HL-60 (cell line): ENCODE data around the gene ABI3BP.
"Not testable (repeated sequence)": the region's sequence is repeated elsewhere in the genome, so short reads cannot be mapped to it uniquely, and the experiment has no call there.

Experiments
- DNase-seq, 2 experiments: peaks; one replicate each; pipeline ENCODE4 v3.0.0-alpha.2; 2010 to 2020; ENCODE audit warnings: low read depth in 1 of 2, low spot score in 1 of 2
- H3K27ac ChIP-seq: fragments of 250-450 bp; sonication (Bioruptor Pico); replicated peaks from 2 replicates; pipeline ENCODE4 v1.5.1; 2020; ENCODE audit warnings: mild to moderate bottlenecking, moderate library complexity
- H3K27me3 ChIP-seq: fragments of 250-450 bp; sonication (Bioruptor Pico); 2 replicates; pipeline ENCODE4 v1.5.1; 2021; ENCODE audit warnings: mild to moderate bottlenecking, moderate library complexity; ENCODE audit not compliant: insufficient read depth, poor library complexity, severe bottlenecking
- H3K4me3 ChIP-seq: replicated peaks from 2 replicates; pipeline ENCODE4 v1.5.1; 2011; ENCODE audit warnings: mild to moderate bottlenecking, control low read depth, low read length; ENCODE audit not compliant: insufficient read depth
- CTCF ChIP-seq: IDR thresholded peaks from one replicate; pipeline ENCODE4 v1.5.1; 2011; ENCODE audit warnings: low read length, control low read depth, inconsistent platforms; ENCODE audit not compliant: insufficient read depth
- GABPA ChIP-seq: IDR thresholded peaks from 2 replicates; pipeline ENCODE4 v1.6.1; 2012; ENCODE audit warnings: low read depth
- POLR2AphosphoS5 ChIP-seq: IDR thresholded peaks from 2 replicates; pipeline ENCODE4 v1.6.1; 2012; ENCODE audit warnings: low read depth
- REST ChIP-seq: IDR thresholded peaks from 2 replicates; pipeline ENCODE4 v1.6.1; 2012; ENCODE audit warnings: low read depth; ENCODE audit not compliant: insufficient replicate concordance
- SPI1 ChIP-seq: IDR thresholded peaks from 2 replicates; pipeline ENCODE4 v1.6.1; 2012; ENCODE audit warnings: low read depth, mild to moderate bottlenecking, borderline replicate concordance

The ABI3BP gene

GRCh38 chr3:101026244-101026643 lies 33.0 kb upstream of the ABI3BP start:
- no peak for TF ChIP-seq REST
- no peak for TF ChIP-seq SPI1
- TF ChIP-seq GABPA, result no peak
- no peak for TF ChIP-seq POLR2AphosphoS5
- TF ChIP-seq CTCF, result no peak
- Histone ChIP-seq H3K4me3 (no peak overlapping the region), H3K27ac (no peak overlapping the region), H3K27me3 (no peaks in the 10 kb centered on the region)
- no peak for DNase-seq

- Histone ChIP-seq H3K27me3 (no peaks in the 10 kb centered on the region), H3K4me3 (no peak overlapping the region), H3K27ac (no peak overlapping the region)
- DNase-seq, result no peak
- TF ChIP-seq SPI1, result no peak
- no peak for TF ChIP-seq CTCF
- TF ChIP-seq GABPA, result no peak
- no peak for TF ChIP-seq REST
- TF ChIP-seq POLR2AphosphoS5, result no peak
These were observed 27.3 kb upstream of the ABI3BP start for GRCh38 chr3:101020351-101021015.

GRCh38 chr3:101017017-101017416 lies 23.8 kb upstream of the ABI3BP start:
- no peak for DNase-seq
- H3K27ac ChIP-seq, result no peak overlapping the region
- no peak for TF ChIP-seq REST
- TF ChIP-seq POLR2AphosphoS5, result no peak
- no peak for TF ChIP-seq CTCF
- TF ChIP-seq SPI1, result no peak
- TF ChIP-seq GABPA, result no peak

GRCh38 chr3:101012312-101012711 lies 19.1 kb upstream of the ABI3BP start:
- H3K4me3 ChIP-seq, DNase-seq, H3K27me3 ChIP-seq, H3K27ac ChIP-seq: not testable (repeated sequence)

More at GRCh38 chr3:101017017-101017416, 23.8 kb upstream of the ABI3BP start:
- Histone ChIP-seq H3K27me3 (no peaks in the 10 kb centered on the region), H3K4me3 (no peak overlapping the region)
